GM12878 (cell line): ENCODE results near the gene FHL2. TPM values are rescaled to one million over a fixed set of nuclear protein-coding genes. Genes with fewer than 3 reads are reported as not detected.

ENCODE experiments used
- ATAC-seq: fragments of 200-7000 bp; cut with Tn5 transposase; 3 replicates; pipeline ENCODE4 v1.9.1; 2020; ENCODE audit warnings: mild to moderate bottlenecking, moderate library complexity
- BruUV-seq: library from RNA; stranded (reverse); fragments of 400-500 nt; replicated peaks from 2 replicates; lab custom pipeline; 2021; lab: Mats Ljungman, UMichigan
- CTCF ChIA-PET: fragments of 300-600 bp; sonication (Branson Sonifier 250); formaldehyde crosslinking; extraction: SDS; loops from one replicate; lab custom pipeline; 2021; ENCODE audit warnings: inconsistent platforms; lab: Yijun Ruan, JAX
- POLR2A ChIA-PET: fragments of 350-600 bp; formaldehyde crosslinking; extraction: SDS; loops from one replicate; lab custom pipeline; 2021; ENCODE audit warnings: inconsistent platforms; lab: Charles Lee
- RAD21 ChIA-PET: fragments of 300-600 bp; sonication (Branson Sonifier 250); formaldehyde crosslinking; loops from one replicate; lab custom pipeline; 2023; ENCODE audit warnings: antibody characterized with exemption; ENCODE audit not compliant: unreplicated experiment; lab: Charles Lee
- SMC1A ChIA-PET: fragments of 300-600 bp; sonication (Branson Sonifier 250); formaldehyde crosslinking; loops from one replicate; lab custom pipeline; 2023; ENCODE audit not compliant: unreplicated experiment, uncharacterized antibody; lab: Charles Lee
- DNase-seq: peaks from one replicate; pipeline ENCODE4 v3.0.0-alpha.2; 2011; ENCODE audit warnings: low read depth, low spot score
- FAIRE-seq: peaks from 3 replicates; lab custom pipeline; 2011; peaks lifted over from hg19 to GRCh38; lab: Jason Lieb, UNC
- H2AFZ ChIP-seq: 2 replicates; pipeline ENCODE4 v1.6.0; 2011; ENCODE audit warnings: low read depth, low read length, control low read depth; ENCODE audit not compliant: control insufficient read depth
- H3K27ac ChIP-seq: 2 replicates; pipeline ENCODE4 v1.5.1; 2011; ENCODE audit warnings: control low read depth; ENCODE audit not compliant: control insufficient read depth, insufficient read depth
- H3K27me3 ChIP-seq, 2 experiments: replicated peaks in 1 of 2; 2 replicates each; pipeline versions ENCODE4 v1.6.0 to v1.6.1; 2011; ENCODE audit warnings: low read length in 1 of 2; ENCODE audit not compliant: control insufficient read depth in 2 of 2, insufficient read depth in 2 of 2
- H3K36me3 ChIP-seq, 2 experiments: 2 replicates each; pipeline ENCODE4 v1.5.1; 2011; ENCODE audit warnings: low read length in 1 of 2; ENCODE audit not compliant: control insufficient read depth in 2 of 2, insufficient read depth in 2 of 2
- H3K4me1 ChIP-seq: 2 replicates; pipeline ENCODE4 v1.6.1; 2011; ENCODE audit warnings: mild to moderate bottlenecking, low read length, moderate library complexity, mixed read lengths; ENCODE audit not compliant: control insufficient read depth, insufficient read depth
- H3K4me2 ChIP-seq: 2 replicates; pipeline ENCODE4 v1.6.0; 2011; ENCODE audit warnings: control low read depth; ENCODE audit not compliant: control insufficient read depth, insufficient read depth
- H3K4me3 ChIP-seq: fragments of 200-600 bp; sonication (generic); 2 replicates; pipeline ENCODE4 v1.5.1; 2016
- H3K79me2 ChIP-seq: 2 replicates; pipeline ENCODE4 v1.6.0; 2011; ENCODE audit warnings: low read length; ENCODE audit not compliant: control insufficient read depth, insufficient read depth
- H3K9ac ChIP-seq: 2 replicates; pipeline ENCODE4 v1.8.0; 2011; ENCODE audit warnings: low read length, control low read depth, mixed read lengths; ENCODE audit not compliant: control insufficient read depth, insufficient read depth
- H3K9me3 ChIP-seq: replicated peaks from 3 replicates; pipeline ENCODE4 v1.5.1; 2011; ENCODE audit warnings: mild to moderate bottlenecking, low read length; ENCODE audit not compliant: control insufficient read depth, insufficient read depth
- H4K20me1 ChIP-seq: 2 replicates; pipeline ENCODE4 v1.6.0; 2011; ENCODE audit not compliant: control insufficient read depth, insufficient read depth
- DPF2 ChIP-seq: fragments of 450-650 bp; IDR thresholded peaks from 2 replicates; pipeline ENCODE4 v1.6.1; 2017; ENCODE audit warnings: mild to moderate bottlenecking
- ETV6 ChIP-seq, 2 experiments: fragments of 450-650 bp in 1 of 2; IDR thresholded peaks in 1 of 2; conservative IDR thresholded peaks in 1 of 2; 2 replicates each; pipeline ENCODE4 v1.6.1; 2014; ENCODE audit warnings: antibody characterized with exemption in 1 of 2, borderline replicate concordance in 1 of 2, low read depth in 1 of 2, mild to moderate bottlenecking in 1 of 2, moderate library complexity in 1 of 2
- FOXK2 ChIP-seq: fragments of 450-650 bp; IDR thresholded peaks from 2 replicates; pipeline ENCODE4 v1.6.1; 2017; ENCODE audit warnings: mild to moderate bottlenecking, moderate library complexity
- GABPA ChIP-seq: IDR thresholded peaks from 2 replicates; pipeline ENCODE4 v1.6.1; 2014; ENCODE audit warnings: antibody characterized with exemption, low read depth, mild to moderate bottlenecking, inconsistent platforms
- IRF5 ChIP-seq: fragments of 450-650 bp; IDR thresholded peaks from 2 replicates; pipeline ENCODE4 v1.6.1; 2017; ENCODE audit warnings: borderline replicate concordance
- JUND ChIP-seq: IDR thresholded peaks from 2 replicates; pipeline ENCODE4 v1.6.1; 2012; ENCODE audit warnings: low read depth, mild to moderate bottlenecking, low read length, improper control_type of control experiment, moderate library complexity
- MEF2A ChIP-seq: IDR thresholded peaks from 2 replicates; pipeline ENCODE4 v1.6.1; 2011; ENCODE audit warnings: low read depth, mild to moderate bottlenecking, low read length, moderate library complexity; ENCODE audit not compliant: insufficient read depth
- MTA3 ChIP-seq: IDR thresholded peaks from 2 replicates; pipeline ENCODE4 v1.6.1; 2012; ENCODE audit warnings: low read length, inconsistent platforms, borderline replicate concordance
- MXI1 ChIP-seq: fragments of 150-350 bp; IDR thresholded peaks from 2 replicates; pipeline ENCODE4 v1.6.1; 2011; ENCODE audit warnings: low read depth, mild to moderate bottlenecking, inconsistent platforms, low read length, improper control_type of control experiment
- NFIC ChIP-seq: IDR thresholded peaks from 2 replicates; pipeline ENCODE4 v1.6.1; 2012; ENCODE audit warnings: low read depth, mild to moderate bottlenecking, inconsistent platforms, low read length, moderate library complexity
- PRDM15 ChIP-seq: fragments of 450-650 bp; formaldehyde crosslinking; IDR thresholded peaks from 2 replicates; pipeline ENCODE4 v1.4.0; 2020; ENCODE audit warnings: mild to moderate bottlenecking, moderate library complexity
- RAD51 ChIP-seq: fragments of 450-650 bp; IDR thresholded peaks from 2 replicates; pipeline ENCODE4 v1.6.1; 2016; ENCODE audit warnings: moderate library complexity, mild to moderate bottlenecking, inconsistent platforms
- RFX5 ChIP-seq: IDR thresholded peaks from 2 replicates; pipeline ENCODE4 v1.6.1; 2011; ENCODE audit warnings: low read depth, low read length, improper control_type of control experiment
- SMC3 ChIP-seq: IDR thresholded peaks from 2 replicates; pipeline ENCODE4 v1.6.1; 2011; ENCODE audit warnings: low read length, improper control_type of control experiment, borderline replicate concordance
- SP1 ChIP-seq: IDR thresholded peaks from one replicate; pipeline ENCODE4 v1.6.1; 2011; ENCODE audit warnings: low read depth, low read length
- SREBF1 ChIP-seq: IDR thresholded peaks from 2 replicates; pipeline ENCODE4 v1.6.1; 2012; ENCODE audit warnings: mild to moderate bottlenecking, low read length
- TCF12 ChIP-seq: IDR thresholded peaks from 2 replicates; pipeline ENCODE4 v1.6.1; 2011; ENCODE audit warnings: low read depth, mild to moderate bottlenecking, low read length
- ZBED1 ChIP-seq: IDR thresholded peaks from 2 replicates; pipeline ENCODE4 v1.6.1; 2016; ENCODE audit warnings: borderline replicate concordance
- ZNF622 ChIP-seq: fragments of 450-650 bp; IDR thresholded peaks from 2 replicates; pipeline ENCODE4 v1.6.1; 2017; ENCODE audit warnings: mild to moderate bottlenecking, inconsistent platforms
- WGBS: methylation state at CpG from one replicate; pipeline ENCODE4 v1.1.6; 2016; ENCODE audit warnings: low lambda C conversion rate; ENCODE audit not compliant: insufficient replicate concordance, insufficient coverage; ENCODE audit errors: missing lambda C conversion rate; 5-methylcytosine and 5-hydroxymethylcytosine counted together
- in situ Hi-C: fragments of 300-500 bp; cut with MboI; formaldehyde crosslinking; loops from 9 replicates; pipeline ENCODE4 v1.14.3; 2018; ENCODE audit warnings: mixed read lengths
- intact Hi-C: fragments of 100-400 bp; cut with micrococcal nuclease; formaldehyde crosslinking; loops from one replicate; pipeline ENCODE4 v1.14.2; 2022; ENCODE audit not compliant: unreplicated experiment
- polyA plus RNA-seq, 11 experiments: library from polyadenylated mRNA; depleted of rRNA in 4 of 11; unstranded in 6 of 11; stranded (reverse) in 5 of 11; fragments of >200 nt; fragmentation: Nextera tagmentation in 4 of 11; fragmentation: Illumina TruSeq in 1 of 11; extraction: Ambion mirVana in 4 of 11; extraction: Trizol in 1 of 11; gene quantifications; 1 replicate in 1 of 11; 2 replicates in 10 of 11; pipeline versions ENCODE4 v1.2.1 to v1.2.3, GENCODE V29; 2011 to 2016; ENCODE audit warnings: inconsistent platforms in 2 of 11, missing spikeins in 2 of 11, low read depth in 1 of 11
- total RNA-seq, 4 experiments: library from RNA; depleted of rRNA in 3 of 4; stranded (reverse); fragments of >200 nt in 3 of 4; fragmentation: Illumina TruSeq in 1 of 4; extraction: Trizol in 1 of 4; gene quantifications; 2 replicates each; pipeline versions ENCODE4 v1.2.1 to v1.2.3, GENCODE V29; 2013 to 2021

The FHL2 gene
- total and polyA plus RNA-seq, 10 of the 15 experiments (the other 5 are each of a cell fraction or from before 2014, with no cell fraction given): 2.2 to 9.9 (median 4.5) TPM

- TF ChIP-seq IRF5 (no peak), FOXK2 (no peak), TCF12 (no peak), GABPA (no peak), DPF2 (no peak)
Measured at GRCh38 chr2:105432044-105432399, 33.2 kb upstream of the FHL2 start (continued).

GRCh38 chr2:105431367-105432043, 32.7 kb upstream of the FHL2 start:
- 49% methylated on average over 4 of the region's 4 CpGs for WGBS
- H4K20me1 ChIP-seq: no peaks in the 10 kb centered on the region
- peaks cover 0 to 2% of the 10 kb centered on the region in 2 experiments; a peak in 2 of 4 replicates for H3K27me3 ChIP-seq
- H3K4me2 ChIP-seq: no peak overlapping the region
- H3K27ac ChIP-seq: no peak overlapping the region
- H3K36me3 ChIP-seq: no peaks in the 10 kb centered on the region
- no peak overlapping the region for H3K9ac ChIP-seq
- FAIRE-seq (no peak), ATAC-seq (no peak), DNase-seq (no peak)
- intact Hi-C loops: no loop called here
- BruUV-seq: no TSS peak
- H3K4me3 ChIP-seq: no peak overlapping the region
- in situ Hi-C loops: no loop called here
- no peaks in the 10 kb centered on the region for H3K4me1 ChIP-seq
- SMC1A ChIA-PET: no interaction called here
- POLR2A ChIA-PET: no interaction called here
- RAD21 ChIA-PET: no interaction called here
- no peak overlapping the region for H2AFZ ChIP-seq
- H3K9me3 ChIP-seq: no peaks in the 10 kb centered on the region
- CTCF ChIA-PET: interaction anchor here (0.6 kb wide), 1 partner anchor 42 kb away, joined by 3 read pairs; no protein-coding TSS in a partner anchor
- no peaks in the 10 kb centered on the region for H3K79me2 ChIP-seq
- no peak for TF ChIP-seq TCF12
- no peak for TF ChIP-seq SMC3
- TF ChIP-seq NFIC: no peak
- TF ChIP-seq MTA3: no peak
- no peak for TF ChIP-seq PRDM15
- no peak for TF ChIP-seq ZNF622
- no peak for TF ChIP-seq MXI1
- TF ChIP-seq SP1: no peak
- TF ChIP-seq ZBED1: no peak
- no peak for TF ChIP-seq SREBF1
- no peak for TF ChIP-seq ETV6 (conservative IDR thresholded peaks at IDR 0.05 in 1 of 2, IDR thresholded peaks at IDR 0.05 in 1 of 2; ENCODE audit: borderline replicate concordance in 1 of 2, low read depth in 1 of 2)
- no peak for TF ChIP-seq RAD51
- TF ChIP-seq JUND: no peak
- TF ChIP-seq RFX5: no peak
- TF ChIP-seq MEF2A: no peak
